Neural cell (in vitro differentiated cells): Measurements from ENCODE around the gene TMPRSS3.

Experiments
- CTCF ChIP-seq: fragments of 450-650 bp; IDR thresholded peaks from 2 replicates; pipeline ENCODE4 v1.5.1; 2014; ENCODE audit warnings: antibody characterized with exemption, mild to moderate bottlenecking, moderate library complexity; ENCODE audit not compliant: poor library complexity, severe bottlenecking
- EZH2 ChIP-seq: fragments of 200-600, 300-800 bp; shearing (Covaris generic), sonication (generic); IDR thresholded peaks from 2 replicates; pipeline ENCODE4 v1.6.1; 2014; ENCODE audit warnings: antibody characterized with exemption, low read length, borderline replicate concordance, mild to moderate bottlenecking; ENCODE audit not compliant: insufficient read depth, poor library complexity, severe bottlenecking
- MXI1 ChIP-seq: fragments of 450-650 bp; conservative IDR thresholded peaks from 2 replicates; pipeline ENCODE4 v1.6.1; 2014; ENCODE audit warnings: antibody characterized with exemption, mild to moderate bottlenecking; ENCODE audit not compliant: poor library complexity, severe bottlenecking
- POLR2AphosphoS5 ChIP-seq: IDR thresholded peaks from 2 replicates; pipeline ENCODE4 v1.6.1; 2012
- RAD21 ChIP-seq: fragments of 450-650 bp; conservative IDR thresholded peaks from 2 replicates; pipeline ENCODE4 v1.6.1; 2014; ENCODE audit warnings: antibody characterized with exemption, mild to moderate bottlenecking, moderate library complexity

DNA sequence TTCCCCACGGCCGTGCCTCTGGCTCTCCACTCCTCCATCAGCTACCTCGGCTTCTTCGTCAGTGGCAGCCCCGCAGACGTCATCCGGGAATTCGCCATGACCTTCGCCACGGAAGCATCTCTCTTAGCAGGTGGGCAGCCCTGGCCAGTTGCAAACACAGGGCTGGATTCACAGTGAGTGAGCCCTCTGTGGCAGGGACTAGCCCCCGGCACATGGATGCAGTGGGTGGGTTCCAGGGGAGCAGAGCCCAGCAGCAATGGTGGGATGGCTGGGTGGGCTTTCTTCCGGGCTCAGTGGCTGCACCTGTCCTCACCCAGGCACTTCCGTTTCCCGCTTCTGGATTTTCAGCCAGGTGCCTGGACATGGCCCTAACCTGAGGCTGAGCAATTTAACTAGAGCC is 17.2 kb upstream of the TMPRSS3 start:
- no peak for TF ChIP-seq CTCF
- TF ChIP-seq POLR2AphosphoS5, result no peak
- no peak for TF ChIP-seq RAD21
- no peak for TF ChIP-seq MXI1
- no peak for TF ChIP-seq EZH2
